Epithelial cell of proximal tubule (primary cell): ENCODE results near the gene MAGI1. TPM values are rescaled to one million over a fixed set of nuclear protein-coding genes. Genes with fewer than 3 reads are reported as not detected.

Experiments
- DNase-seq: peaks from one replicate; pipeline ENCODE4 v3.0.0-alpha.2; 2011; ENCODE audit warnings: low read depth
- H3K4me3 ChIP-seq: 2 replicates; pipeline ENCODE4 v1.5.1; 2011; ENCODE audit warnings: low read depth, mild to moderate bottlenecking, low read length
- total RNA-seq: library from RNA; depleted of rRNA; stranded (reverse); fragments of >200 nt; gene quantifications from 2 replicates; pipeline ENCODE4 v1.2.3, GENCODE V29; 2015
- TF ChIP-seq, protein P1 (sequence below): conservative IDR thresholded peaks from 2 replicates; pipeline ENCODE4 v1.5.1; 2012; ENCODE audit warnings: low read depth, mild to moderate bottlenecking, low read length

MAGI1 gene
- total RNA-seq, 1 donor from 2014 or later: 9.6 TPM

- TF ChIP-seq, protein P1, sequence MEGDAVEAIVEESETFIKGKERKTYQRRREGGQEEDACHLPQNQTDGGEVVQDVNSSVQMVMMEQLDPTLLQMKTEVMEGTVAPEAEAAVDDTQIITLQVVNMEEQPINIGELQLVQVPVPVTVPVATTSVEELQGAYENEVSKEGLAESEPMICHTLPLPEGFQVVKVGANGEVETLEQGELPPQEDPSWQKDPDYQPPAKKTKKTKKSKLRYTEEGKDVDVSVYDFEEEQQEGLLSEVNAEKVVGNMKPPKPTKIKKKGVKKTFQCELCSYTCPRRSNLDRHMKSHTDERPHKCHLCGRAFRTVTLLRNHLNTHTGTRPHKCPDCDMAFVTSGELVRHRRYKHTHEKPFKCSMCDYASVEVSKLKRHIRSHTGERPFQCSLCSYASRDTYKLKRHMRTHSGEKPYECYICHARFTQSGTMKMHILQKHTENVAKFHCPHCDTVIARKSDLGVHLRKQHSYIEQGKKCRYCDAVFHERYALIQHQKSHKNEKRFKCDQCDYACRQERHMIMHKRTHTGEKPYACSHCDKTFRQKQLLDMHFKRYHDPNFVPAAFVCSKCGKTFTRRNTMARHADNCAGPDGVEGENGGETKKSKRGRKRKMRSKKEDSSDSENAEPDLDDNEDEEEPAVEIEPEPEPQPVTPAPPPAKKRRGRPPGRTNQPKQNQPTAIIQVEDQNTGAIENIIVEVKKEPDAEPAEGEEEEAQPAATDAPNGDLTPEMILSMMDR: no peak
- DNase-seq: no peak
- no peak overlapping the region for H3K4me3 ChIP-seq
Measured at GRCh38 chr3:65540666-65541065, 498.1 kb downstream of the MAGI1 start.

DNA sequence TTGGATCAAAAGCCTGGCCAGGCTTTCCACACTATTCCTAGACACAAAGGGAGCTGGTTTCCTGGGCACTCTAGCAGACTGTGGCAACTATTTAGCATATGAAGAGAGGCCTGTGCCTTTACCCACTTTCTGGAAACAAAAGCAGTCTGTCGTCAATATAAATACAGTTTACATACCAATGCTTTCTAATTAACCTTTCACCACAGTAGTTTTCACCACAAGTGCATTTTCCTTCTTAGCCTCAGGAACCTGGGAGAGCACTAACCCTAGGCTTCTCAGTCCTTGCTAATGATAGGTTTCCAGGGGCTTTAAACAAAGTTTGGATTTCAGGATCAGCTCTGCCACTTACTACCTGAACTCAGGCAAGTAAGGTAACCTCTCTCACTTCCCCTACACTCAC, 499.1 kb downstream of the MAGI1 start:
- TF ChIP-seq, protein P1: no peak
- H3K4me3 ChIP-seq: no peak overlapping the region
- DNase-seq: no peak

DNA sequence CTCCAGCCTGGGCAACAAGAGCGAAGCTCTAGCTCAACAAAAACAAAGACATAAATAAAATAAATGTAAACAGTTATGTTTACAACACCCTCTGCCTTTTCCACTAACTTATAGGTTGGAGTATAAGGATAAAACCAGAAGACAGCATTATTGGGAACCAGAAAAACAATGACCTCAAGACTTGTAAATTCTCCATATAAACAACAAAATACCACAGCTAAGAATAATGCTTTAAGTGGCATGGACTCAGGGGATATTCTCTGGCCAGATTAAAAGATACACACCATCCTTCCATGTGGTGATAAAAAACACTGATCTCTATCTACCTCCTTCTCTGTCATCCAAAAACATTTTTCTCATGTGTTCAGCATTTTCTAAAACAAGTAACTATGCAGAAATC, 500.6 kb downstream of the MAGI1 start:
- no peak overlapping the region for H3K4me3 ChIP-seq
- TF ChIP-seq, protein P1: no peak
- DNase-seq: no peak

GRCh38 chr3:65537109-65537508, 501.6 kb downstream of the MAGI1 start:
- no peak for DNase-seq
- H3K4me3 ChIP-seq: no peak overlapping the region
- TF ChIP-seq, protein P1: no peak

- no peak overlapping the region for H3K4me3 ChIP-seq
- DNase-seq: no peak
- TF ChIP-seq, protein P1: no peak
Measured at GRCh38 chr3:65535260-65535659, 503.5 kb downstream of the MAGI1 start.

- TF ChIP-seq, protein P1: no peak
- DNase-seq: no peak
- no peak overlapping the region for H3K4me3 ChIP-seq
Measured at GRCh38 chr3:65534805-65535204, 503.9 kb downstream of the MAGI1 start.

DNA sequence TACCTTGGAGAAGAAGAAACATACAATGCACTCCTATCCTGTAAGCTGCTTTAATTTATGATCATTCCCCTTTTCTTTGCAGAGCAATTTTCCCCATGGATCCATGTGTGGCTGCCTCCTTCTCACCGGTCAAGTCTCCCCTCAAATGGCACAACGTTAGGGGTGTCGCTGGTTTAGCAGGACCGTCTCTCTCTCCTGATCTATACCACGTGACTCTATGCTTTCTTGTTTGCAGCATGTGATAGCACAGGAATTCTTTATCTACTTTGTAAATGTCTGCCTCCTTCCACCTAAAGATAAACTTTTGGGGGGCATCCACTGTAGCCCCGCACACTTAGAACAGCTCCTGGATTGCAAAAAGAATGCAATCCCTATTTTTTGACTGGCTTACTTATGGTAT, 506.0 kb downstream of the MAGI1 start:
- TF ChIP-seq, protein P1: no peak

More for the DNA sequence above, 506.0 kb downstream of the MAGI1 start:
- H3K4me3 ChIP-seq: no peak overlapping the region
- DNase-seq: no peak
